NCI-H1417 treated with DMSO at 0.1 percent for 48 hours (cell line): ENCODE measurements around the gene FMO3.

Experiments
- DNase-seq: peaks from one replicate; lab custom pipeline; 2025; lab: John Stamatoyannopoulos, UW

FMO3 gene

GRCh38 chr1:171090604-171091003 is at the start of gene FMO3:
Gene FMO3 (plus strand): TSS chr1:171090905. CDS start chr1:171092659, 1,754 bp downstream.
- DNase-seq = no peak

GRCh38 chr1:171048014-171048413 is 42.7 kb upstream of the FMO3 start:
- no peak for DNase-seq

- DNase-seq = no peak
Observed at GRCh38 chr1:171052977-171053376, 37.7 kb upstream of the FMO3 start.

GRCh38 chr1:171055966-171056643 is 34.6 kb upstream of the FMO3 start:
- no peak for DNase-seq

GRCh38 chr1:171061425-171062143 is 29.1 kb upstream of the FMO3 start:
- DNase-seq = no peak

GRCh38 chr1:171062902-171063301 is 27.8 kb upstream of the FMO3 start:
- no peak for DNase-seq

- no peak for DNase-seq
Observed at GRCh38 chr1:171075041-171075440, 15.7 kb upstream of the FMO3 start.

GRCh38 chr1:171081314-171081753 is 9.4 kb upstream of the FMO3 start:
- no peak for DNase-seq

- DNase-seq = no peak
Observed at GRCh38 chr1:171081763-171082201, 8.9 kb upstream of the FMO3 start.

- DNase-seq = no peak
Observed at GRCh38 chr1:171082606-171083005, 8.1 kb upstream of the FMO3 start.

- no peak for DNase-seq
Observed at GRCh38 chr1:171083222-171083621, 7.5 kb upstream of the FMO3 start.

GRCh38 chr1:171084091-171084490 is 6.6 kb upstream of the FMO3 start:
- DNase-seq = no peak

- no peak for DNase-seq
Observed at GRCh38 chr1:171084870-171085269, 5.8 kb upstream of the FMO3 start.

GRCh38 chr1:171087896-171088295 is 2.8 kb upstream of the FMO3 start:
- DNase-seq = no peak

- DNase-seq = no peak
Observed at GRCh38 chr1:171103862-171104261, 13.2 kb downstream of the FMO3 start.

- DNase-seq = no peak
Observed at GRCh38 chr1:171107262-171107940, 16.7 kb downstream of the FMO3 start.

GRCh38 chr1:171107969-171108368 is 17.3 kb downstream of the FMO3 start:
- no peak for DNase-seq

- DNase-seq = no peak
Observed at GRCh38 chr1:171109966-171110365, 19.3 kb downstream of the FMO3 start.

GRCh38 chr1:171110621-171111326 is 20.1 kb downstream of the FMO3 start:
- no peak for DNase-seq

GRCh38 chr1:171112119-171112518 is 21.4 kb downstream of the FMO3 start:
- no peak for DNase-seq

GRCh38 chr1:171113382-171113781 is 22.7 kb downstream of the FMO3 start:
- no peak for DNase-seq

GRCh38 chr1:171115280-171115897 is 24.7 kb downstream of the FMO3 start:
- DNase-seq = no peak
